GM12891 (cell line): ENCODE results near the gene STPG1.

Experiments used
- POLR2A ChIP-seq: IDR thresholded peaks from 2 replicates; pipeline ENCODE4 v1.6.1; 2011; ENCODE audit warnings: low read depth, low read length, control low read depth
- POU2F2 ChIP-seq: IDR thresholded peaks from 2 replicates; pipeline ENCODE4 v1.6.1; 2011; ENCODE audit warnings: low read depth, mild to moderate bottlenecking, control low read depth, low read length, moderate library complexity

GRCh38 chr1:24321126-24321525 lies 92.5 kb downstream of the STPG1 start:
- TF ChIP-seq POU2F2 = no peak
- TF ChIP-seq POLR2A = no peak
